ENCODE results near the gene PRR33.

Gene PRR33

DNA sequence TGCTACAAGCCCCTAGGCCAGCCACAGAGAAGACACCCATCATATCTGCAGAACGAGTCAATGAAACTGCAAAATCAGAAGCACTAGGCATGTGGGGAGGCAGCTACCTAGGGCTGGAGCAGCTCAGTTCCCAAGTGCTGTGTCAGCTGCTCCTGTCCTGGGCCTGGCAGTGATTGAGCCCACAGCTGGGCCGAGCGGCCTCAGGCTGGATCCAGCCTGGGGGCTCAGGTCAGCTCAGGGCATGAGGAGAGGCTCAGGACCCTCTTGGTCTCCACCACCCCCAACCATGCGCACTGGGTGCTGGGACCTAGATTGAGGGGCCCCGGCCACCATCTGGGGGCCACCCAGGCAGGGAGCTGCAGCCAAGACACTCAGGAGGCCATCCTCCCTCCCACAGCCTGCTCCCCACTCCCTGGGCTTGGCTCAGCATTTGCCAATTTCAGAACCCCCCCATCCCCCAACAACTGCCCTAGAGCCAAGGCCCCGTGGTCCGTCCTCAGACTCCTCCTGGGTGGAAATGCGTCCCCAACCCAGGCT, 25.4 kb upstream of the PRR33 start:
- Histone ChIP-seq H3K27ac (ENCODE audit: low read length) (no peak overlapping the region), H3K36me3 (ENCODE audit: insufficient read depth, low read length) (no peaks in the 10 kb centered on the region), H3K27me3 (ENCODE audit: insufficient read depth, low read length, poor library complexity) (no peaks in the 10 kb centered on the region), H4K20me1 (ENCODE audit: insufficient read depth, low read length) (no peaks in the 10 kb centered on the region), H3K9me3 (ENCODE audit: insufficient read depth, low read length, severe bottlenecking) (no peaks in the 10 kb centered on the region), H3K4me2 (ENCODE audit: insufficient read depth, low read length) (no peak overlapping the region), H3K4me3 (ENCODE audit: low read depth in 1 of 2, low read length in 2 of 2) (no peak overlapping the region), H2AFZ (ENCODE audit: low read depth, low read length) (no peak overlapping the region), H3K9ac (ENCODE audit: low read depth, low read length) (no peak overlapping the region), H3K4me1 (ENCODE audit: insufficient read depth, low read length) (no peaks in the 10 kb centered on the region), H3K79me2 (ENCODE audit: insufficient read depth, low read length) (no peaks in the 10 kb centered on the region)
- no peak for ATAC-seq (ENCODE audit: insufficient read depth, low read depth)
- no peak for TF ChIP-seq EZH2 (IDR thresholded peaks at IDR 0.05; ENCODE audit: borderline replicate concordance, low read depth, low read length, severe bottlenecking)
- TF ChIP-seq, protein P1, sequence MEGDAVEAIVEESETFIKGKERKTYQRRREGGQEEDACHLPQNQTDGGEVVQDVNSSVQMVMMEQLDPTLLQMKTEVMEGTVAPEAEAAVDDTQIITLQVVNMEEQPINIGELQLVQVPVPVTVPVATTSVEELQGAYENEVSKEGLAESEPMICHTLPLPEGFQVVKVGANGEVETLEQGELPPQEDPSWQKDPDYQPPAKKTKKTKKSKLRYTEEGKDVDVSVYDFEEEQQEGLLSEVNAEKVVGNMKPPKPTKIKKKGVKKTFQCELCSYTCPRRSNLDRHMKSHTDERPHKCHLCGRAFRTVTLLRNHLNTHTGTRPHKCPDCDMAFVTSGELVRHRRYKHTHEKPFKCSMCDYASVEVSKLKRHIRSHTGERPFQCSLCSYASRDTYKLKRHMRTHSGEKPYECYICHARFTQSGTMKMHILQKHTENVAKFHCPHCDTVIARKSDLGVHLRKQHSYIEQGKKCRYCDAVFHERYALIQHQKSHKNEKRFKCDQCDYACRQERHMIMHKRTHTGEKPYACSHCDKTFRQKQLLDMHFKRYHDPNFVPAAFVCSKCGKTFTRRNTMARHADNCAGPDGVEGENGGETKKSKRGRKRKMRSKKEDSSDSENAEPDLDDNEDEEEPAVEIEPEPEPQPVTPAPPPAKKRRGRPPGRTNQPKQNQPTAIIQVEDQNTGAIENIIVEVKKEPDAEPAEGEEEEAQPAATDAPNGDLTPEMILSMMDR (IDR thresholded peaks at IDR 0.05; ENCODE audit: borderline replicate concordance, extremely low read depth, low read length, poor library complexity, severe bottlenecking): no peak
- no peak for DNase-seq

DNA sequence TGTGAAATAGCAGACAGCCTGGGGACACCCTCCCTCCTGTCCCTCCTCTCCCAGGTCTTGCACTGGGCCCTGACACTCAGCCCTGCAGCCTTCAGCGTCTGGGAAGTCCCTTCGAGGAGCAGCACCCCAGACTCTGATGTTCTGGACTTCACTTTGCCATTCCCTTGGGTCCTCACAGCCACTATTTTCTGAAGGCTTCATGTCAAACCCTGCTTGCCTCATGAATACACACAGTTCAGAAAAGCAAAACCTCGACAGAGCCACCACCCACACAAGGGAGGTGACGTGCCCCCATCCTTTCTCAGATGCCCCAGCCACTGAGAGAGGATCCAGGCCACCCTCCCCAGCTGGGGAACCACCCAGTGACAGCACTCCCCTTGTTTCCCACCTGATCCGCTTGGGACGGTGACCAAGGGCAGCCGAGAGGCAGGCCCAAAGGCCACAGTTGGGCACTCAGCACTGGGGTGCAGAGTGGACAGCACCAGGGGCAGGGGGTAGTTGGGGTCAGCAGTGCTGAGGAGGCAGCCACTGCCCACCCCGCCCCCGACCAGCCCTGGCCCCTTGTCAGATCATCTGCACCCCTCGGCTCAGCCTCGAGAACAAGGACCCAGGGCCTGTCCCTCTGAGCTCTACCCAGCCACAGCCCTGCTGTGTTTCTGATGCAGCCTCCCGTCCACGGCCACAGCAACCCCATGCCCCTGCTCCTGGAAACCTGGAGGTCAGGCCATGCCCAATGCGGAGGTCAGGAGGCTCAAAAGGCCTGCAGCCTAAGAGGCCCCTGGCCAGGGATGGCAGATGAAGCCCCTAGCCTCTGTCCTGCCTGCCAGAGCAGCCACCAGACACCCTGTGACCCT, 24.7 kb upstream of the PRR33 start:
- Histone ChIP-seq H3K79me2 (ENCODE audit: insufficient read depth, low read length) (no peaks in the 10 kb centered on the region), H3K27ac (ENCODE audit: low read length) (no peak overlapping the region), H3K9ac (ENCODE audit: low read depth, low read length) (no peak overlapping the region), H3K4me2 (ENCODE audit: insufficient read depth, low read length) (no peak overlapping the region), H3K9me3 (ENCODE audit: insufficient read depth, low read length, severe bottlenecking) (no peaks in the 10 kb centered on the region), H4K20me1 (ENCODE audit: insufficient read depth, low read length) (no peaks in the 10 kb centered on the region), H3K27me3 (ENCODE audit: insufficient read depth, low read length, poor library complexity) (no peaks in the 10 kb centered on the region), H3K4me3 (ENCODE audit: low read depth in 1 of 2, low read length in 2 of 2) (no peak overlapping the region), H3K36me3 (ENCODE audit: insufficient read depth, low read length) (no peaks in the 10 kb centered on the region), H2AFZ (ENCODE audit: low read depth, low read length) (no peak overlapping the region), H3K4me1 (ENCODE audit: insufficient read depth, low read length) (no peaks in the 10 kb centered on the region)
- no peak for TF ChIP-seq EZH2 (IDR thresholded peaks at IDR 0.05; ENCODE audit: borderline replicate concordance, low read depth, low read length, severe bottlenecking)
- TF ChIP-seq, protein P1 (IDR thresholded peaks at IDR 0.05; ENCODE audit: borderline replicate concordance, extremely low read depth, low read length, poor library complexity, severe bottlenecking): no peak
- DNase-seq (no peak), ATAC-seq (ENCODE audit: insufficient read depth, low read depth) (0 out of 3 replicates have a peak, but pooled peaks have one; percentile 18)

DNA sequence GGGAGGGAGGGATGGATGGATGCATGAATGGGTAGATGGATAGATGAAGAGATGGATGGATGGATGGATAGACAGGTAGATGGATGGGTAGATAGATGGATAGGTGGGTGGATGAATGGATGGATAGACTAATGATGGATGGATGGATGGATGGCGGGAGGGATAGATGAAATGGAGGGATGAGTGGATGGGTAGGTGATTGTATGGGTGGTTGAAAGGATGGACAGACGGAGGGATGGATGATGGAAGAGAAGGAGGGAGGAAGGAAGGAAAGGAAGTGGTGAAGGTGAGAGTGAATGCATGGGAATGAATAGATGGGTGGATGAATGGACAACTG, 24.1 kb upstream of the PRR33 start:
- TF ChIP-seq, protein P1 (IDR thresholded peaks at IDR 0.05; ENCODE audit: borderline replicate concordance, extremely low read depth, low read length, poor library complexity, severe bottlenecking): no peak
- ATAC-seq (ENCODE audit: insufficient read depth, low read depth) (no peak), DNase-seq (no peak)
- no peaks in the 10 kb centered on the region for H3K36me3 ChIP-seq (ENCODE audit: insufficient read depth, low read length)
- no peak overlapping the region for H2AFZ ChIP-seq (ENCODE audit: low read depth, low read length)
- H3K27me3 ChIP-seq (ENCODE audit: insufficient read depth, low read length, poor library complexity): no peaks in the 10 kb centered on the region
- H3K79me2 ChIP-seq (ENCODE audit: insufficient read depth, low read length): no peaks in the 10 kb centered on the region
- no peak overlapping the region for H3K4me3 ChIP-seq (ENCODE audit: low read depth in 1 of 2, low read length in 2 of 2)
- no peak overlapping the region for H3K4me2 ChIP-seq (ENCODE audit: insufficient read depth, low read length)
- no peaks in the 10 kb centered on the region for H3K9me3 ChIP-seq (ENCODE audit: insufficient read depth, low read length, severe bottlenecking)
- no peaks in the 10 kb centered on the region for H3K4me1 ChIP-seq (ENCODE audit: insufficient read depth, low read length)
- no peak overlapping the region for H3K9ac ChIP-seq (ENCODE audit: low read depth, low read length)
- no peak overlapping the region for H3K27ac ChIP-seq (ENCODE audit: low read length)
- H4K20me1 ChIP-seq (ENCODE audit: insufficient read depth, low read length): no peaks in the 10 kb centered on the region

All from DND-41 (cell line).